CD4-positive, alpha-beta T cell treated with Interleukin-6 for 4 hours (primary cell): Measurements from ENCODE around the gene RAB12.
"Not testable (repeated sequence)": the region's sequence is repeated elsewhere in the genome, so short reads cannot be mapped to it uniquely, and the experiment has no call there.

Experiments
- DNase-seq: peaks from one replicate; pipeline ENCODE4 v3.0.0-alpha.2; 2020; ENCODE audit warnings: mixed read lengths

RAB12 gene

DNA sequence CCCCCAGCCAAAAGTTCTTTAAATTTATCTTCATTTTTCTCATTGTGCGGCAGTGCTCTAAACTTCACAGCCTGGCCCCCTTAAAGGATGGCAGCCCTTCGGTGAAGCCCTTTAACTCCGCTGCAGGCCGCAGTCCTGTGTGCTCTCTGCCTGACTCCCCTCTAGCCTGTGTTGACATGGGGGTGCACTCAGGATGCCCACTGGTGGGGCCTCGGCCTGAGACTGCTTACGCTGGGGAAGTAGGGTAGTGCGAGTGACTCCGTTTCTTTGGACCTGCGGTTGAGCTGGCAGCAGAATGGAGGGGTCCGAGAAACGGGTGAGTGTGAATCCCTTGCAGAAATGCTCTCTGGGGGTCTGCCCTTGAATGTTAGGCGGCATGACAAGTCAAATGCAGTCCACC lies 5.6 kb downstream of the RAB12 start:
- no peak for DNase-seq

DNA sequence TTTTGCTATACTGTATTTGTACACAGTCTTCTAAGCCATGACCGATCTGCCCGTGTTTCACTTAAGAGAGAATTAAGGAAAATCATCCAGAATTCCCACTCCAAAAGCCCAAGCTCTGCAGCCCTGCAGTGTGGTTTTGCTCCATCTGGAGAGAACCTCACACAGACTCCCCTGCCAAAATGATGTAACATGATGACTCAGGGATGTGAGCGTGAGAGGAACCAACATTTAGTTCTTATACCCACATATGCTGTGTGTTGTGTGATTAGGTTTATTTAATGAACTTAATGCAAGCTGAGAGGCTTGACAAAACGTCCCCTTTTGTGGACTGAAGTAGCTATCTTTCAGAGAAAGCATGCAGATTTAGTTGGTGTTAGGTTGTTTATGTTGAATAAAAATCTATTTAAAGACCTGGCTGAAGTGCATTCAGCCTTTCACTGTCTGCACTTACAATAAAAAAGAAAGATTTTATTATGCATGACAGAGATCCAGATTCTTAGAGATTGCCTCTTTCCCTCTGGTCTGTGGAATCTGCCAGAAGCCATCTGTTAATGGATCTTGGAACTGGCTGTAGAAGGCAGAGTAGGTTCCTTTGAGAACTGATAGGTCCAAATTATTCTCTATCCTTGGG lies 6.3 kb downstream of the RAB12 start:
- DNase-seq = no peak

DNA sequence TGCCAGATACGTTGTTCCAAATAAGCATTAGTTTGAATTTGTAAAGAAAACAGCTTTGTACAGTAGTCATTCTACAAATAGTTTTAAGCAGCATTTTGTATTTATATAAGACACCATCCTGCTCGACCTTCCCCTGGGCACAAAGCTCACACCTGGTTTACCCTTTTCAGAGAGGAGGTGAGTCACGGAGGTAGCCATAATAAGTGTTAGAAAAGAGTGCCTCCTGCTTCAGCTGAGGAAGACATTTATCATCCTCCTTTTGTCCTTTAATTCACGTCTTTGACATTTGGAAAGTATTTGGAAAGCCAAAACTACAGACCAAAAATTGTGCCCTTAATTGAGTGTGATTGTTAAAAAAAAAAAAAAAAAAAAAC lies 6.8 kb downstream of the RAB12 start:
- no peak for DNase-seq

DNA sequence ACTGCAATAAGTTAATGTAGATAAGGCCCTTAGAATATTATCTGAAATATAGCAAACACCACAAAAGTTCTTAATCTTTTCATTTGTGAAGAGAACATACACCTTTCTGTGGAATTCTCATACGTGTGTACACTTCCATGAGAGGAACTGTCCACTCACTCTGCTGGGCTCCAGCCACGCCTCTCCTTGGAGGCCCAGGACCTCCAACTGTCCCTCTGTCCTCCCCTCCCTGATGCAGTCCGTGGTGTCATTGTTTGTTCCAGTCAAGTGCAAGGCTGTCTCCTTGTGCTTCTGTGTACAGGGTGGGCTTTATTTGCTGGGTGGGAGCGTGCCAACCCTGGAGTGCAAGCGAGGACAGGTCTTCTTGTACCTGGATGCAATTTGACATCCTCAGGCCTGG lies 8.7 kb downstream of the RAB12 start:
- no peak for DNase-seq

DNA sequence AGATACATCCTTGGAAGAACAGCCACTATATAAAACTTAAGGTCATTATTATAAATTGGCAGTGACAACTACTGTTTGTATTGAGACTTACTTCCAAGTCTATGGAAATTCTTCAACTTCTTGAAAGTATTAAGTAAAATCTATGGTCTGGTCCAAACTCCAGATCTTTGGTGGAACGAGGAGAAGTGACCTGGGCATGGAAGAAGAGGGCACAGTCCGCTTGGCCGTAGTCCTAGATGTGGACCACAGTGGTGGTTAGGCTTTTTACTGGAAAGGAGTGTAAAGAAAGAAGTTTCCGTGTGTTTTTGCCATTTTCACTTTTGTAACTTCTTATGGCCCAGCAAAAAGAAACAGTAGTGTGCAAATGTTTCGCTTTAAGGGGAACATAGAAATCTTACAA lies 9.8 kb downstream of the RAB12 start:
- DNase-seq = no peak

DNA sequence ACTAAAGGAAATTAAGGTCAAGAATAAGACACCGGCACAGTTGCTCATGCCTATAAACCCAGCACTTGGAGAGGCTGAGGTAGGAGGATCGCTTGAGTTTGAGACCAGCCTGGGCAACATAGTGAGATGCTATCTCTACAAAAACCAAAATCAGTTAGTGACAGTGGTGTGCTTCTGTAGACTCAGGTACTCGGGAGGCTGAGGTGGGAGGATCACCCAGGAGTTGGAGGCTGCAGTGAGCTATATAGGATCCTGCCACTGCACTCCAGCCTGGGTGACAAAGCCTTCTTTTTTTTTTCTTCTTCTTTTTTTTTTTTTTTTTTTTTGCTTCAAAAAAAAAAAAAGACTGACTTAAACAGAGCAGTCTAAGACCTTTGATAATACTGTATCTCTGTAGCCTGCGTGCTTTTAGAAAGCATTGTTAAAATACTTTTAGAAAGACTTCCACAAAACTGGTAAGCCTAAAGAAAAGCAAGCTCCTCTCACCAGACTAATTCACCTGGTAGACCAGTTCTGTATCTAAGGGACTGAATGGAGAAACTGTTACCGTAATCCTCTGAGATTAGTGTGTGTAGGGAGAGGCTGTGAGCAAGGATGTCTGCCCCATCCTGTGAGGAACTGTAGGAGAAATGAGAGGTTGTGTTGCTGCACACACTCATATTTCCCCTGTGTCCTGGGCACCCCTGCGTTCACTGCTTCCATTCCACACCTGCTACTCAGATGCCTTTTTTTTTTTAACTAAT lies 10.8 kb downstream of the RAB12 start:
- no peak for DNase-seq

- no peak for DNase-seq
Observed at GRCh38 chr18:8620845-8621244, 11.6 kb downstream of the RAB12 start.

DNA sequence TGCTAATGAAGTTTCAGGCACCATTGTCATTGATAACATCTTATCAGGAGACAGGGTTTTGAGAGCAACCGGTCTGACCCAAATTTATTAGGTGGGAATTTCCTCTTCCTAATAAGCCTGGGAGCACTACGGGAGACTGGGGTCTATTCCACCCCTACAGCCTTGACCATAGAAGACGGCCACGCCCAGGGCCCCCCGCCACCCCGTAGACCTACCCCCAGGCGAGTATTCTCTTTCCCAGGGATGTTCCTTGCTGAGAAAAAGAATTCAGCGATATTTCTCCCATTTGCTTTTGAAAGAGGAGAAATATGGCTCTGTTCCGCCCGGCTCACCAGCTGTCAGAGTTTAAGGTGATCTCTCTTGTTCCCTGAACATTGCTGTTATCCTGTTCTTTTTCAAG lies 13.4 kb downstream of the RAB12 start:
- DNase-seq = not testable (repeated sequence)

- DNase-seq = no peak
Observed at GRCh38 chr18:8623549-8624106, 14.4 kb downstream of the RAB12 start.

DNA sequence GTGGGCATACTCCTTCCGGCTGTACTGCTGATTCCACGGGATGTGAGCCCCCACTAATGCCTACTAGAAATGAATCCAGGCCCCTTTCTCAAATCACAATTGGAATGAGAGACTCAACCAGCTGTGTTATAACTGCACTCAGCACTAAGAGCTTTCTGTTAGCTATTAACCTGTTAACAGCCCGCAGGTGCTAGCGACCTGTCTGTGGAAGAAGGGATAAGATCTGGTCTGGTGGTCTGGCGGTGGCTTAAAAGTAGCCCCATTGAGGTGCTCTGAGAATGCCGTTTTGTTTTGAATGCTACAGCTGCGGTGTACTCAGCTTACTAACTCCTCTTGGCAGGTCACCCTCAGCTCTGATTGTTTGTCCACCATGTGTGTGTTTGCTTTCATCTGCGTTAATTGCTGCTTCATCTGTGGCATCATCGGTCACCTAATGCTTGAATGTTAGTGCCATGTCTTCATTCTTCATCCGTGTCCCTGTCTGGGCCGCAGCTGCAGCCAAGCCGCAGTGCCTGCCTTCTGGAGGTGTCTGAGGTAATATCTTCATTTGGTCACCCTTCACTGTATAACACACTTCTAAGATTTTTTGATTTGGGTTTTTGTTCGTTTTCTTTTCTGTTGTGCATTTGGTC lies 16.3 kb downstream of the RAB12 start:
- no peak for DNase-seq

GRCh38 chr18:8626414-8627106 lies 17.3 kb downstream of the RAB12 start:
- no peak for DNase-seq

- DNase-seq = no peak
Observed at GRCh38 chr18:8627107-8627472, 17.9 kb downstream of the RAB12 start.

DNA sequence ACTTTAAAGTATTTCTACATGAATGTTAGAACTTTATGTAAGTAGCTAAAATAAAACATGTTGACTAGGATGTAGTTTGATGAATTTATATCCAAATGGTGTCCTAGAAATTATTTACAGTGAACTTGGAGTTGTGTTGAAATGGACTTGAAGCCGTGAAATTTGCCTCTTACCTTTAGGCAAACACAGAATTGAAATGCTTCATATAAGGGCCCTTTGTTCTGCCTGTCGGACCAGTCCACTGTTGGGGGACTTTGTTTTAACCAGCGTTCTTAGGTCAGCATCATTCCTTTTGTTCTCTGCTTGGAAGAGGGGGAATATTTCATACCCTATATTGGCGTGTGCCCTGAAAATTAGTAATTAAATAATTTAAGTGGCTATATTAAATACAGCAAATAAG lies 18.3 kb downstream of the RAB12 start:
- no peak for DNase-seq

- DNase-seq = no peak
Observed at GRCh38 chr18:8629602-8630001, 20.4 kb downstream of the RAB12 start.

DNA sequence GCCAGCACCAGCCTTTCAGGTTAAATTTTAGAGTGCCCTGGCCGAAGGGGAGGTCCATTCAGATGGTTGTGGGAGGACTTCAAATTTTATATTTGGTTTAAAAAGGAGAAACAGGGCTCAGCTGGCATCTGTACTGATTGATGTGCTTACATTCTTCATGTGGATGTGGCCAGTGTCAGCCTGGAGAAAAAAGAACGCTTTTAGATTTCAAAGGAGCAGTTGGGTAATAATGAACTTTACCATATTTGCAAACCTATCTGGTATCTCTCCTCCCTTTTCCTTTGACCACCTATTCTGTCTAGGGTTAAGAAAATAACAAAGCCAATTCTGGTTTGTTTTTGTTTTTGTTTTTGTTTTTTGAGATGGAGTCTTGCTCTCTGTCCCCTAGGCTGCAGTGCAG lies 21.3 kb downstream of the RAB12 start:
- DNase-seq = no peak

DNA sequence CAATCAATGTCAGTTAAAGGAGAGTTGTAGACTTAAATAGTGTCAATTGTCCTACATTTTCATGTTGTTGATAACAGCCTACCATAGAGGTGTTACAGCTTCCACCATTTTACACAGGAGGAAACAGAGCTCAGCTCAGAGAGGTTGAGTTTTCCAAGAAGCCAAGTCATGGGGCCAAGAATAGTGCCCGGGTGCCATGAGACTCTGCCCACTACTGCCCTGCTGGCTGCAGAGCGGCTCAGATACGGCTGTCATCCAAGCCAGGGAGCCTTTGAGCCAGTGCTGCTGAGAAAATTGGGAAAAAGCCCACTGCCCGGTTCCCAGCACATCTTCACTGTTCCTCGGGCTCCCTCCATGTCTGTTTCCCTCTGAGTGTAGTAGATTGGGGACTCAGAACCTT lies 22.0 kb downstream of the RAB12 start:
- DNase-seq = no peak

DNA sequence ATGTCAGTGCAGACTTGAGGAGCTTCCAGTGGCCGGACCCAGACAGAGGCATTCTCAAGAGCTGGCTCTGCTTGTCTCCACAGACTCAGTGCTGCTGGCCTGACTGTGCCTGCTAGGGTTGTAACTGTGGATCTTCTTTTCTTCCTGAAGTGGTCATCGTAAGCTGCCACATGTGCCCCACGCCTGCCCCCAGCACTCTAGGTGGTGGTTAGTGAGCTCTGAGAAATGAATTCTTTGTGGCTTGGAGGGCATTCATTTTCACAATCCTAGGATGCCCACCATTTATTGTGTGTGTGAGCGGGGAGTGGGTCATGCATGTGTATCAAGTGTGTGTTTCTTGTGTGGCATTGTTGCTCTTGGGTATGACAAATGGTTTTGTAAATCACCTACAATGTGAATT lies 23.1 kb downstream of the RAB12 start:
- no peak for DNase-seq

- DNase-seq = no peak
Observed at GRCh38 chr18:8634508-8634907, 25.3 kb downstream of the RAB12 start.

DNA sequence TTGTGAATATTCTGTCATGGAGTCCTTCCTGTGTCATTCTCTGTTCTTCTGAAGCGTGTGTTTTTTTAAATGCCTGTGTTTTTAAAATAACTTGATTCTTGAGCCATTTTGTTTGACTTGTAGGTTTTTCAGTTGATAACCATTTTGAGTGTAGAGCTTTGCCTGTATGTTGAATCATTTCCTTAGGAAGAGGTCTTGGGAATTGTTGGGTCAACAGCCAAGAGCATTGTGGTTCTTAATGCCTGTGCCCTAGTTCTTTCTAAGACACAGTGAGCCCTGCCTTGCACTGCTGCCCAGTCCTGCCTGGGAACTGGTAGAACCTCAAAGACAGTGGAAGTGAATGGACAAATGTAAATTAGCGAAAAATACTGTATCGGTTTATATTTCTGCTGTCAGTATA lies 25.9 kb downstream of the RAB12 start:
- no peak for DNase-seq

DNA sequence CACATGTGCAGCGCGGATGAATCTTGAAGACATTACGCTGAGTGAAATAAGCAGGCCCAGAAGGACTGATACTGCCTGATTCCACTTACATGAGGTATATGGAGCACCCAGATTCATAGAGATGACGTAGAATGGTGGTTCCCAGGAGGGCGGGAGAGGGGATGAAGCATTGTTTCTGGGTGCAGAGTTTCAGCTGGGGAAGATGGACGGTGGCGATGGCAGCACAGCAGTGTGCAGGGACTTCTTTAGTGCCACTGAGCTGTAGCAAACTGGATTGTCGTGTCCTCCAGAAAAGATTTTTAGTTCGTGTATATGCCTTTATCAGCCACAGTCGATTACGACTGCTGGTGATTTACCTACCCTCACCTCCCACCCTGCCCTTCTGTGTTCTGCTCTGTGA lies 30.5 kb downstream of the RAB12 start:
- DNase-seq = no peak

GRCh38 chr18:8643326-8643878 lies 34.2 kb downstream of the RAB12 start:
- no peak for DNase-seq

DNA sequence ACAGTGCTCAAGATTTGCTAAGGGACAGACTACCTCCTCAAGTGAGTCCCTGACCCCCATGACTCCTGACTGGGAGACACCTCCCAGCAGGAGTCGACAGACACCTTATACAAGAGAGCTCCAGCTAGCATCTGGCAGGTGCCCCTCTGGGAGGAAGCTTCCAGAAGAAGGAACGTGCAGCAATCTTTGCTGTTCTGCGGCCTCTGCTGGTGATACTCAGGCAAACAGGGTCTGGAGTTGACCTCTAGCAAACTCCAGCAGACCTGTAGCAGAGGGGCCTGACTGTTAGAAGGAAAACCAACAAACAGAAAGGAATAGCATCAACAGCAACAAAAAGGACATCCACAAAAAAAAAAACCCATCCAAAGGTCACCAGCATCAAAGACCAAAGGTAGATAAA lies 38.1 kb downstream of the RAB12 start:
- not testable (repeated sequence) for DNase-seq
